Testis (tissue), 3 donors: ENCODE measurements around the gene TBC1D16. TPM values are rescaled to one million over a fixed set of nuclear protein-coding genes. Genes with fewer than 3 reads are reported as not detected.

Experiments used
- DNase-seq: peaks from one replicate; pipeline ENCODE4 v3.0.0-alpha.2; 2019
- H3K27ac ChIP-seq, 2 donors: fragments of 200-600 bp; sonication (generic); one replicate each; pipeline ENCODE4 v1.5.1; 2019
- H3K27me3 ChIP-seq: fragments of 200-600 bp; sonication (generic); one replicate; pipeline ENCODE4 v1.5.1; 2019
- H3K36me3 ChIP-seq: fragments of 200-600 bp; sonication (generic); one replicate; pipeline ENCODE4 v1.5.1; 2017; ENCODE audit warnings: low read depth; ENCODE audit errors: missing control alignments
- H3K4me1 ChIP-seq: fragments of 200-600 bp; sonication (generic); one replicate; pipeline ENCODE4 v1.5.1; 2019
- H3K4me3 ChIP-seq, 2 donors: fragments of 200-600 bp; sonication (generic); one replicate each; pipeline ENCODE4 v1.5.1; 2017 to 2019
- H3K9me3 ChIP-seq: fragments of 200-600 bp; sonication (generic); one replicate; pipeline ENCODE4 v1.5.1; 2017
- CTCF ChIP-seq, 3 experiments: fragments of 450-650 bp in 2 of 3; fragments of 200-600 bp in 1 of 3; sonication (generic) in 1 of 3; IDR thresholded peaks; one replicate each; pipeline ENCODE4 v1.5.1; 2016 to 2019; ENCODE audit warnings: antibody characterized with exemption in 3 of 3, mild to moderate bottlenecking in 2 of 3, moderate library complexity in 1 of 3
- POLR2A ChIP-seq: fragments of 450-650 bp; IDR thresholded peaks from one replicate; pipeline ENCODE4 v1.6.1; 2017; ENCODE audit warnings: antibody characterized with exemption, mild to moderate bottlenecking, moderate library complexity
- WGBS, 2 donors: methylation state at CpG; one replicate each; pipeline ENCODE4 v1.1.5; 2018; 5-methylcytosine and 5-hydroxymethylcytosine counted together
- intact Hi-C: fragments of 100-400 bp; cut with DNase I; formaldehyde crosslinking; loops from one replicate; pipeline ENCODE4 v1.15.1; 2023; ENCODE audit warnings: low total_unique reads
- polyA plus RNA-seq: library from polyadenylated mRNA; stranded (reverse); fragments of 350-450 nt; fragmentation: Illumina TruSeq; extraction: RNeasy Lipid Tissue Mini Kit (QIAGEN cat#74804); gene quantifications from one replicate; pipeline ENCODE4 v1.2.3, GENCODE V29; 2014; ENCODE audit warnings: low read depth, low replicate concordance; ENCODE audit not compliant: insufficient read depth
- total RNA-seq, 2 donors: library from RNA; depleted of rRNA; stranded (reverse); fragments of >200 nt; gene quantifications; one replicate each; pipeline ENCODE4 v1.2.3, GENCODE V29; 2016

TBC1D16 gene
- total and polyA plus RNA-seq, 3 donors from 2014 or later = 11.0 to 16.0 (median 11.7) TPM

- no peak overlapping the region for H3K4me3 ChIP-seq
- TF ChIP-seq CTCF (IDR thresholded peaks at IDR 0.05) (no peak), POLR2A (no peak)
- H3K36me3 ChIP-seq = no peaks in the 10 kb centered on the region
- peaks cover 22% of the 10 kb centered on the region for H3K4me1 ChIP-seq
- H3K27ac ChIP-seq = no peak overlapping the region
- DNase-seq = no peak
- 60 to 68% methylated on average over 20 to 37 of the region's 37 CpGs for WGBS, 2 donors
- intact Hi-C loops = no loop called here
- H3K9me3 ChIP-seq = no peaks in the 10 kb centered on the region
- no peaks in the 10 kb centered on the region for H3K27me3 ChIP-seq
Measured at GRCh38 chr17:79937391-79938335, 98.0 kb downstream of the TBC1D16 start.

- no peaks in the 10 kb centered on the region for H3K9me3 ChIP-seq
- no peak overlapping the region for H3K27ac ChIP-seq
- intact Hi-C loops = no loop called here
- no peak for DNase-seq
- H3K27me3 ChIP-seq = no peaks in the 10 kb centered on the region
- TF ChIP-seq POLR2A = no peak
- H3K36me3 ChIP-seq = no peaks in the 10 kb centered on the region
- peaks cover 16% of the 10 kb centered on the region for H3K4me1 ChIP-seq
- WGBS, 2 donors = 58 to 70% methylated on average over 11 to 16 of the region's 16 CpGs
- H3K4me3 ChIP-seq = no peak overlapping the region
Measured at GRCh38 chr17:79936641-79937381, 98.9 kb downstream of the TBC1D16 start.

- no peaks in the 10 kb centered on the region for H3K9me3 ChIP-seq
- H3K36me3 ChIP-seq = no peaks in the 10 kb centered on the region
- H3K27me3 ChIP-seq = no peaks in the 10 kb centered on the region
- TF ChIP-seq POLR2A = no peak
- no peak for TF ChIP-seq CTCF (IDR thresholded peaks at IDR 0.05)
- DNase-seq = no peak
- intact Hi-C loops = no loop called here
- H3K4me3 ChIP-seq = no peak overlapping the region
- 88 to 97% methylated on average over 8 to 16 of the region's 16 CpGs for WGBS, 2 donors
- H3K4me1 ChIP-seq = peaks cover 16% of the 10 kb centered on the region
- no peak overlapping the region for H3K27ac ChIP-seq
Measured at GRCh38 chr17:79936050-79936449, 99.6 kb downstream of the TBC1D16 start.

- Histone ChIP-seq H3K9me3 (no peaks in the 10 kb centered on the region), H3K4me3 (no peak overlapping the region), H3K27me3 (no peaks in the 10 kb centered on the region), H3K36me3 (no peaks in the 10 kb centered on the region), H3K27ac (no peak overlapping the region), H3K4me1 (peaks cover 22% of the 10 kb centered on the region)
- no peak for DNase-seq
- WGBS, 2 donors = 89 to 93% methylated on average over 16 to 19 of the region's 19 CpGs
- intact Hi-C loops = no loop called here
- no peak for TF ChIP-seq CTCF (IDR thresholded peaks at IDR 0.05)
- TF ChIP-seq POLR2A = no peak
Measured at GRCh38 chr17:79935197-79935885, 100.3 kb downstream of the TBC1D16 start.

GRCh38 chr17:79934653-79934970 is 101.1 kb downstream of the TBC1D16 start:
- no peak for TF ChIP-seq CTCF (IDR thresholded peaks at IDR 0.05)
- TF ChIP-seq POLR2A = no peak
- Histone ChIP-seq H3K27me3 (no peaks in the 10 kb centered on the region), H3K27ac (no peak overlapping the region), H3K9me3 (no peaks in the 10 kb centered on the region), H3K4me3 (no peak overlapping the region), H3K4me1 (peaks cover 26% of the 10 kb centered on the region), H3K36me3 (no peaks in the 10 kb centered on the region)
- intact Hi-C loops = no loop called here
- DNase-seq = no peak
- WGBS, 2 donors = 83 to 87% methylated on average over 9 of the region's 9 CpGs
